Astrocyte (in vitro differentiated cells and primary cell): ENCODE results near the gene FILIP1L.

Experiments used
- CTCF ChIP-seq: IDR thresholded peaks from 2 replicates; pipeline ENCODE4 v1.5.1; 2011; ENCODE audit warnings: low read depth, mild to moderate bottlenecking, inconsistent platforms, low read length, moderate library complexity; ENCODE audit not compliant: insufficient read depth
- EZH2 ChIP-seq: IDR thresholded peaks from 2 replicates; pipeline ENCODE4 v1.6.1; 2012; ENCODE audit warnings: mild to moderate bottlenecking, low read length, inconsistent platforms; ENCODE audit not compliant: insufficient read depth

- no peak for TF ChIP-seq CTCF
- no peak for TF ChIP-seq EZH2
Measured at GRCh38 chr3:99875929-99876841, 238.1 kb downstream of the FILIP1L start.
